NCI-H146 treated with DMSO at 0.1 percent for 48 hours (cell line): ENCODE results near the gene PIWIL1.
A peak's percentile ranks its signal among the peaks of the same experiment; 100 is the strongest.

Source experiments
- DNase-seq: peaks from one replicate; lab custom pipeline; 2025; ENCODE audit not compliant: unreplicated experiment; lab: John Stamatoyannopoulos, UW

Gene PIWIL1

DNA sequence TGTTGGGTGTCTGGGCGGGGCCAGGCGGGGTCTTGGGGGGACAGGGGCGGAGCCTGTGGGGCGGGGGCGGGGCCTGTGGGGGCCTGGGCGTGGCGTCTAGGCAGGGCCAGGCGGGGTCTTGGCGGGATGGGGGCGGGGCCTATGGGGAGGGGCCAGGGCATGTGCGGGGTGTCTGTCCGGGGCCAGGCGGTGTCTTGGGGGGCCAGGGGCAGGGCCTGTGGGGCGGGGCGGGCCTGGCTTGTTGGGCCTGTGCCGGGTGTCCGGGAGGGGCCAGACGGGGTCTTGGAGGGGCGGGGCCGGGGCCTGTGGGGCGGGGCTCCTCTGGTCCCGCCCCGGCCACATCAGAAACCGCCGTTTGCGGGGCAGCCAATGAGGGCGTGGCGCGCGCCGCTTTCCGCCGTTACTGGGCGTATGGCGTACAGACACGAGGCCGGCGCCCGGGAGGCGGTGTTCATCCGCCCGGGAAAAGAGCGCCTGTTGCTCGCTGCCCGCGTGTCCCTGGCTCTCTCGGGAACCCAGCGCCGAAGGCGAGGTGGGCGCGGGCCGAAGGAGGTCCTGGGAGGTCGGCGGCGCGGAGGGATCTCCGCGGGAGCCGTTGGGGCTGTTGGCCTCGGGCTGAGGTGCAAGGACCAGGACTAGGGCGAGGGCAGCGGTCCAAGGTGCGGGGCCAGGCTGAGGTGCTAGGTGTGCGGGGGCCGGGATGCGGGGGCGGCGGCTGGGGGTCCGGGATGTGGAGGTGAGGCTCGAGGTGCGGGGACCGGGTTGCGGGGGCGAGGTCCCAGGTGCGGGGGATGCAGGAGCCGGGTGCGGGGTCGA lies at the start of gene PIWIL1:
Gene PIWIL1 (plus strand): TSS at position 400 of the 816 bp plus-strand sequence. CDS start 4,705 bp downstream, outside the sequence.
- peak; percentile 18 for DNase-seq

GRCh38 chr12:130288206-130288605 lies 49.5 kb upstream of the PIWIL1 start:
- DNase-seq = no peak

DNA sequence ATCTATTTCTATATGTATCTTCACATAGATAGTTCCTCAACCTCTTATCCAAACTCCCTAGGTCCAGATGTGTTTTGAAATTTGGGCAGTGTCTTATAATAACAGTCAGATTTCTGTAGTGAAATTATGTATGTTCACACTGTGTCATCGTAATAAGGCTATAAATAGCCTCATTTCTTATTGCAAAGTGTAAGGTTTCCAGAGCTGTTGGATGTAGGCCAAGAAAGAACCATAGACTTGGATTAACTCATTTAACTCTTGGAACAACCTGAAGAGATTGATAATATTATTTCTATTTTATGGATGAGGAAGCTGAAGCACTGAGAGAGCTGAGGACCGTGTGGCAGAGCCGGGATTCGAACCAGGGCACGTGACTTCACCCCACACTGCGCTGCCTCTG lies 49.0 kb upstream of the PIWIL1 start:
- no peak for DNase-seq

GRCh38 chr12:130290114-130290513 lies 47.6 kb upstream of the PIWIL1 start:
- DNase-seq = no peak

GRCh38 chr12:130298322-130299021 lies 39.2 kb upstream of the PIWIL1 start:
- no peak for DNase-seq

- no peak for DNase-seq
These were observed 38.1 kb upstream of the PIWIL1 start for GRCh38 chr12:130299574-130299973.

GRCh38 chr12:130300090-130300489 lies 37.6 kb upstream of the PIWIL1 start:
- DNase-seq = no peak

DNA sequence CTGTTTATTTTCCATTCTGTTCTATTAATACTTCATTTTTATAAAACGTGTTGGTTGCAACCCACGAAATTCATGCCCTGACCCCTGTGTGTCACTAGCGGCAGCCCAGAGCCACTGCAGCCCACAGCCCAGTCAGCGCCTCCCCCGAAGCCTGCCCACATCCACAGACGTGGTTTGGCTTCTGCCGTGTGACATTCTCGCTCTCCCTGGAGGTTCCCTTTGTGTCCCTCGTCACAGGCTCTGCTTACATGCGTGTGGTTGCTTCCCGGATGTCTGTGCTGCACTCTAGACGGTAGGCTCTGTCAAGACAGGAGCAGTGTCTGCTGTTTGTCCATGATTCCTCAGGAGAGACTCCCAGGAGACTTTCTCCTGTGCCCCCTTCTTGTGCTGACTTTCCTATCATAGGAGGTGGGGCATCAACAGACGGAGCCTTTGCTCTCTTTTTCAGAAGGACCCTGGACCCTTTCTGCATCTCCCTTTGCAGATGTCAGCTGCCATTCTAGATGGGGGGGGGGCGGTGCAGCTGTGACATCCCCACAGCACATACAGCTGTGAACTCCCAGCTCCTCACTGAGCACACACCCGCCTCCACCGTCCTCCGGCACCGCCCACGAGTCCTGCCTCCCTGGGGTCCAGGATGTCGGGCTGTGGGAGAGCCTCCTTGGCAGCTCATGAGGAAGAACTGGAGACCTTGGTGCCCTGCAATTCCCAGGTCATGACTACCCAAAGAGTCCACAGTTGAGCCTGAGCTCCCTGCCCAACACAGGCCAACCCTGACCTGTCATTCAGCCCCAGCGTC lies 36.8 kb upstream of the PIWIL1 start:
- DNase-seq = no peak

DNA sequence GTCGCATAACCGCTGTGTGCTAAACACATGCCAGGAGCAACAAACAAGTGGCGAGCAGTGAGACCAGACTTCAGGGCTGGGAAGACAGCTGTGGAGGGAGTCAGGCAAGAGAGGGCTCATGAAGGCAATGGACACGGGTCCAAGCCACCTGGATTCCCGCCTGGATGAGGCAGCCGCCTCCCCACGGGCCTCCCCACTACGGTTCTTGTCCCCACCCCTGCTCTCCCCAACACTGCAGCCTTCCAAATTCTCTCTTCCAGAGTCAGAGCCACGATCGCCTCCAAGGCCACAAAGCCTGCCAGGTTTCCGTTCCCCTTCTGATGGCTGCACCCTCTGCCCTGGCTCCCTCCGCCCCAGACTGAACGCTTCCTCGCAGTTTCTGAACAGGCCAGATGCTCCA lies 36.1 kb upstream of the PIWIL1 start:
- DNase-seq = no peak

DNA sequence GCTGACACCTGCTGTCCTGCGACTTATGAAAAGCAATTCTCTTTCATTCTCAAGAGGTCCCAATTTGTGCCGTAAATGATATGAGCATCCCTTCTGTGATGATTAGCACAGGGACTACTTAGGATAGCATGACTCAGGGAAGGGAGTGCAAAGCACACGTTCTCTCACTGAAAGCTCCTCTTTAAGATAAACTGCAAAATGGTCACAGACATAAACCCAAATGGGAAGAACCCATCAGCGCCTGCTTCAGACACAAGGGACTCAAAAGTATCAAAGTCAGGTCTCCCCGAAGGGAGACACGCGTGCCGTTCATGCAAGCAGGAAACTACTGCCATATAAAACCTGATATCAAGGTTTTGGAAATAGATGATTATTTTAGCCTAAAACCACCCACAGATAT lies 33.9 kb upstream of the PIWIL1 start:
- DNase-seq = no peak

DNA sequence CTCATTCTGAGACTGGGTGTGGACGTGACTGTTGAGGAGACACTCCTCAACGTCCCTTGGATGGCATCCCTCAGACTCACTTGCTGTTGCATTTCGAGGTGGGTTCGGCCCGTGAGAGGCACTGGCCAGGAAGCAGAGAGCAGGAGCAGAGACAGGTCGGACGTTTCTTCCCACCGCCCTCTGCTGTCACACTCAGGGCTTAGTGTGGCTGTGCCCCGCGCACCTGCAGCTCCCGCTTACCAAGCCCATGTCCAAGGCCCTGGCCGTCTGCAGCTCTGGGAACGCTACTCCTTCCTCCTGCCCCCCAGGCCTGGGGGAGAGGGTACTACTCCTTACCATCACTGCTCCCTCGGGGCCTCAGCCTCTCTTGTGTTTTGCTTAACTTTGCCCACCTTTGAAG lies 29.8 kb upstream of the PIWIL1 start:
- DNase-seq = no peak

GRCh38 chr12:130308393-130308792 lies 29.3 kb upstream of the PIWIL1 start:
- no peak for DNase-seq

- no peak for DNase-seq
These were observed 21.4 kb upstream of the PIWIL1 start for GRCh38 chr12:130316251-130316650.

- no peak for DNase-seq
These were observed 17.2 kb upstream of the PIWIL1 start for GRCh38 chr12:130320536-130320935.

DNA sequence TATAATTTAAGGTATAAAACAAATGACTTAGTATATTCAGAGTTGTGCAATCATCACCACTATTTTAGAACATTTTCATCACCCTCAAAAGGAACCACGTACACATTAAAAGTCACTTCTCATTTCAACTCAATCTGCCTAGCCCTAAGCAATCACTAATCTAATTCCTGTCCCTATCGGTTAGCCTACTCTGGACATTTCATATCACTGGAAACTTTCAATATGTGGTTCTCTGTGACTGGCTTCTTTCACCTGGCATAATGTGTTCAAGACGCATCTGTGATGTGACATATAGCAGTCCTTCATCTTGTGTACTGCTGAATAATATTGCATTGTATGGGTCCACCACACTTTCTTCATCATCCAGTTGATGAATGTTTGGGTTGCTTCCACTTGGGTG lies 15.4 kb upstream of the PIWIL1 start:
- no peak for DNase-seq

DNA sequence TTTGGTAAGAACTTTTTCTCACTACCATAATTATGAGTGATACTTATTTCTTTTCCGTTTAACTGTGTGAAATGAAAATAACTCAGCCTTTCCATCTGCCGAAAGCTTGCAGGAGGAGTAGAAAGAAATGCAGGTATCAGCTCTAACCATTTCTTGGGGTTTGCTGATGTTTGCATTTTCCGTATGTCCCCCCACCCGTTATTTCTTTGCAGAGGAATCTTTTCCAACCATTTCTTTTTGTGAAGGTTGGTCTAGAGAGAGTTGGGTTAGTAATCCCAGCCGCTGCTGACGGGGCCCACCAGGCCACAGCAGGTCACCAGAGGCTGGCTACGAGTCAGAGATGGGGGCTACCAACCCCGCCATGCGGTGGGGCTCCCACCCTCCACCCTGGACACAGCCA lies 7.0 kb upstream of the PIWIL1 start:
- DNase-seq = no peak

DNA sequence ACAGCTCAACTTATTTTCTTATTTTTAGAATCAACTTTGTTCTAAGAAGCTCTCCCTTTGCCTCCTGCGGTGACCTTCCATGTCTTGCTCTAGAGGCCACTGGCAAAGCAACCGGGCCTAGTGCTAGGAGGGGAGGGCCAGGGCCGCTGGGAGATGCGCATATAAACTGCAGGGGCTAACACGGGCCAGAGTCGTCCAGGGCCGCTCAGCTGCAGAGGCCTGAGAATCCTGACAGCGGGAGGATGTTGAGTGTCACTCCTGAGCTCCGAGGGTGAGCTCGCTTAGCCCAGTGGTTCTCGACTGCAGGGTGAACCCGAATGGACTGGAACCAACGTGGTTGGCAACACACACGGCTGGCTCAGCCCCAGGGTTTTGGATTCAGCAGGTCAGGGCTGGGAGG lies 6.5 kb upstream of the PIWIL1 start:
- DNase-seq = no peak

GRCh38 chr12:130333341-130333740 lies 4.3 kb upstream of the PIWIL1 start:
- DNase-seq = no peak

- DNase-seq = no peak
These were observed 3.3 kb upstream of the PIWIL1 start for GRCh38 chr12:130334399-130334798.

DNA sequence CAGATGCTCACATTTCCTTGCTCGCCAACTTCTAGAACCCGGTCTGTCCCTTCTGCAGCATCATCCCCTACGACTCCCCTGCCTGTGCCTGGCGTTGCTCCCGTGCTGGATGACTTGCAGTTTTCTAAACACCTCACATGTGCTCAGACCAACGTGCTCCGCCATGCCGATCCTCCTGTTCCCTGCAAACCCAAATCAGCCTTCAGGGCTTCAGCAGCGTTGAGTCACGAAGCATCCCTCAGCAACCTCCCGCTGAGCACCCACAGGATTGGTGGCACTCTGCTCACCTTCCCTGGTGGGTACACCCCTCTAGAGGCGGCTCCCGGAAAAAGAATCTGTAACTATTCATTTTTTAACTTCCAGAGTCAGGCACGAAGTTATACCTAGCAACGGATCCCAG lies 2.8 kb upstream of the PIWIL1 start:
- no peak for DNase-seq

DNA sequence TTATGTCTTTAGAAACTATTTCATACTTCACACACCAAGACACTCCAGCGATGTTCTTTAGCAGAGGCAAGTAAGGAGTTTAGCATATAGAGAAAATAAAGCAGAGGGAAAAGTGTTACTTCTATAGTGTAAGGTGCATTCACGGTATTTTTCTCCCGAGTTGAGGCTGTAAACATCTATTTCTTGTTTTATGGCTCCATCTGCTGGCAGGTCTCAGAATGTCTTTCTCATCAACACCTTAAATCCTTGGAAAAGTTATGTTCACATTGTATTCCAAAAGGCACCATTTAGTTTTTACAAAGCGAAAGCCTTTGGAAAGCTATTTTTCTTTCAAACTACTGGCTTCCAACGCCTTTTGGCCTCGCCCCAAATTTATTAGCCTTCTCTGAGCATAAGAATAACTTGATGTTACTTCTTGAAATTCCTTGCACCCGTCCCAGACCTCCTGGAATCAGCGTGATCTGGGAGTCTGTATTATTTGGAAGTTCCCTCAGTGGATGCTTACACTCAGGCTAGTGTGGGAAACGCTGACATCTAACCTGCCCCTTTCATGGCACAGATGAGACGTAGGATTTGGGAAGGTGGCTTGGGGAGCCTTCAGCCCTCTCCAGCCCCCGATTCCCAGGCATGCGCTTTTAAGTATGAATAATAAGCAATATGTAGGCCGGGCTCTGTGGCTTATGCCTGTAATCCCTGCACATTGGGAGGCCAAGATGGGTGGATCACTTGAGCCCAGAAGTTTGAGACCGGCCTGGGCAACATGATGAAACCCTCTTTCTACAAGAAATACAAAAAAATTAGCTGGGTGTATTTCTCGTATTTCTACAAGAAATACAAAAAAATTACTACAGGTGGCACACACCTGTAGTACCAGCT lies 1.9 kb upstream of the PIWIL1 start:
- DNase-seq = peak; percentile 66
